Mesothelial cell of epicardium (in vitro differentiated cells): ENCODE data around the gene SIPA1L3. TPM values are rescaled to one million over a fixed set of nuclear protein-coding genes. Genes with fewer than 3 reads are reported as not detected.

Experiments
- DNase-seq, 2 experiments: peaks; one replicate each; pipeline ENCODE4 v3.0.0; 2021; ENCODE audit warnings: low spot score in 2 of 2; ENCODE audit not compliant: unreplicated experiment in 2 of 2
- H3K27ac Mint-ChIP-seq: 2 replicates; pipeline ENCODE4 v1.8.0; 2021; ENCODE audit warnings: mixed read lengths
- H3K27me3 Mint-ChIP-seq: 2 replicates; pipeline ENCODE4 v1.8.0; 2021; ENCODE audit warnings: low read depth, mixed read lengths
- H3K36me3 Mint-ChIP-seq: 2 replicates; pipeline ENCODE4 v1.8.0; 2021; ENCODE audit warnings: mixed read lengths
- H3K4me1 Mint-ChIP-seq: 2 replicates; pipeline ENCODE4 v1.8.0; 2021; ENCODE audit warnings: mixed read lengths
- H3K4me3 Mint-ChIP-seq: 2 replicates; pipeline ENCODE4 v1.8.0; 2021; ENCODE audit warnings: mild to moderate bottlenecking, moderate library complexity, mixed read lengths
- H3K9me3 Mint-ChIP-seq: 2 replicates; pipeline ENCODE4 v1.8.0; 2021; ENCODE audit warnings: mixed read lengths
- total RNA-seq: library from RNA; stranded (reverse); gene quantifications from 3 replicates; pipeline ENCODE4 v1.2.1, GENCODE V29; 2021
- TF ChIP-seq, protein P1 (sequence below): fragments of 200-600 bp; sonication (generic); IDR thresholded peaks from one replicate; pipeline ENCODE4 v1.5.0; 2021; ENCODE audit warnings: antibody characterized with exemption; ENCODE audit not compliant: unreplicated experiment

SIPA1L3 gene
- total RNA-seq, 1 donor from 2014 or later, result 58.2 TPM

DNA sequence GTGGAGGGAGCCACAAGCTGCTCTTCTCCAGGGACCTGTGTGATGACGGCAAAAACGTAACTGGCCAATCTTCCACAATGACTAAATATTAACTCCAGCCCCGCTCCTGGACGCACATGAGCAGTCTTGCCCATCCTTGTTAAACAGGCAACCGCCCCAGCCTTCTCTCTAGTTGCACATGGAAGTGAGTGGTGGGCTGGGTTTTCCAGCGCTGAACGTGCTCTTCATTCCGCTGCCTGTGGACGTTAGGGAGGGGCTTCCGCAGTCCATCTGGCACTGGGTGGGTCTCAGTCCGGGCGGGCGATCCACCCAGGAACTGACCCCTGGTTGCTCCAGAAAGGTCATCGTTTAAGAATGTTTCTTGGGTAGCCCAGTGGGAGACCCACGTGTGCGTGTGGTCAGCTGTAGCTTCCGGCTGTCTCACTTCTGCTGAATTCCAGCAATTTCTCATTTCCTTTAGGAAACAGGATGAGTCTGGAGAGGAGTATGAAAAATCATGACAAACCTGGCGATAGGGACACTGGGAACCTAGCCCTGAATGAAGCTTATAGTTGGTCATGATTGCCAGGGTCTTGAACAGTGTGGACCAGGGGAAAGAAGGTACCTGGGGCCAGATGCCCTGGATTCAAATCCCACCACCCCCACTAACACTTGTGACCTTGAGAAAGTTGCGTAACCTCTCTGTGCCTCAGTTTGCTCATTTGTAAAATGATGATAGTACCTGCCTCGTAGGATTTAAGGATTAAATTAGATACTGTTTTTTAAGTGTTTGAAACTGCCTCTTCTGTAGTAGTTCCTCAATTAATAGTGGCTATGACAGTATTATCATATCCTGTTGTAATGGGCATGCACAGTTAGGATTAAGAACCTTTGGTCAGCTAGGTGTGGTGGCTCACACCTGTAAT lies 92.6 kb downstream of the SIPA1L3 start:
- no peaks in the 10 kb centered on the region for H3K4me1 Mint-ChIP-seq
- no peak for DNase-seq
- H3K27me3 Mint-ChIP-seq, result no peaks in the 10 kb centered on the region
- no peaks in the 10 kb centered on the region for H3K9me3 Mint-ChIP-seq
- no peak overlapping the region for H3K4me3 Mint-ChIP-seq
- H3K27ac Mint-ChIP-seq, result no peak overlapping the region
- H3K36me3 Mint-ChIP-seq, result no peaks in the 10 kb centered on the region
- TF ChIP-seq, protein P1, sequence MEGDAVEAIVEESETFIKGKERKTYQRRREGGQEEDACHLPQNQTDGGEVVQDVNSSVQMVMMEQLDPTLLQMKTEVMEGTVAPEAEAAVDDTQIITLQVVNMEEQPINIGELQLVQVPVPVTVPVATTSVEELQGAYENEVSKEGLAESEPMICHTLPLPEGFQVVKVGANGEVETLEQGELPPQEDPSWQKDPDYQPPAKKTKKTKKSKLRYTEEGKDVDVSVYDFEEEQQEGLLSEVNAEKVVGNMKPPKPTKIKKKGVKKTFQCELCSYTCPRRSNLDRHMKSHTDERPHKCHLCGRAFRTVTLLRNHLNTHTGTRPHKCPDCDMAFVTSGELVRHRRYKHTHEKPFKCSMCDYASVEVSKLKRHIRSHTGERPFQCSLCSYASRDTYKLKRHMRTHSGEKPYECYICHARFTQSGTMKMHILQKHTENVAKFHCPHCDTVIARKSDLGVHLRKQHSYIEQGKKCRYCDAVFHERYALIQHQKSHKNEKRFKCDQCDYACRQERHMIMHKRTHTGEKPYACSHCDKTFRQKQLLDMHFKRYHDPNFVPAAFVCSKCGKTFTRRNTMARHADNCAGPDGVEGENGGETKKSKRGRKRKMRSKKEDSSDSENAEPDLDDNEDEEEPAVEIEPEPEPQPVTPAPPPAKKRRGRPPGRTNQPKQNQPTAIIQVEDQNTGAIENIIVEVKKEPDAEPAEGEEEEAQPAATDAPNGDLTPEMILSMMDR, result no peak

- no peak overlapping the region for H3K4me3 Mint-ChIP-seq
- H3K27me3 Mint-ChIP-seq, result no peaks in the 10 kb centered on the region
- H3K9me3 Mint-ChIP-seq, result no peaks in the 10 kb centered on the region
- no peak for DNase-seq
- H3K4me1 Mint-ChIP-seq, result no peaks in the 10 kb centered on the region
- H3K36me3 Mint-ChIP-seq, result no peaks in the 10 kb centered on the region
- TF ChIP-seq, protein P1, result no peak
- H3K27ac Mint-ChIP-seq, result no peak overlapping the region
These were observed 94.3 kb downstream of the SIPA1L3 start for GRCh38 chr19:38001158-38001781.

DNA sequence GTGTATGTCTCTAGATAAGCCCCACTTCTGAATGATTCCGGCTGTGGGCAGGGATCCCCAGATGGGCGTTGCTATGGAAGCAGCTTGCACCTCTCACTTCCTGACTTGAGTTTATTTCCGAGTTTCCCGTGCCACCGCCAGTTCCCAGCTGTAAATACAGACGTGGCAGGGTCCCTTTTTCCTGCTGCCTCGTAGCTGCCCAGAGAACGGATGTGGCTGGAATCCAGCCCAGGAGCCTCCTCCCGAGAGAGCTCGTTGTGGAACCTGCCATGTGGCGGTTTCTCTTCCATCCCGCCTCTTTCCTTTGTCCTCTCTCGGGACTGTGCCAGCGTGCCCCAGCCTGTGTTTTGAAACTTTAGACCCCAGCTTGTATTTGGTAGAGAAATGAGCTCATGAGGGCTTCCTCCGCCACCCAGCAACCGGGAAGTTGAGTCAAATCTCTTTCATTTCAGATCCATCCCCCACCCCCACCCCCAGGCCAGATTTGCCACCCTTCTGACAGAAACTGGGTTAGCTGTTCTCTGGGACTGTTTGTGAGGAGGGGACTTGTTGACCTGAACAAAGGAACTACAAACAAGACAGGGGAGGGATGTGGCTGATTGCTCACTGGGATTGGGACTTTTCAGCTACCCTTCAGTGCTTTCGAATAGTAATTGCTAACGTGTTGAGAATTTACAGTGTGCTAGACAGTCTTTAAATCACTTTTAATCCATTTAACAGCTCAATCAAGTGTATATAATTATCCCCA lies 96.6 kb downstream of the SIPA1L3 start:
- TF ChIP-seq, protein P1, result no peak
- no peaks in the 10 kb centered on the region for H3K27me3 Mint-ChIP-seq
- H3K4me3 Mint-ChIP-seq, result no peak overlapping the region
- H3K27ac Mint-ChIP-seq, result no peak overlapping the region
- H3K9me3 Mint-ChIP-seq, result no peaks in the 10 kb centered on the region
- H3K36me3 Mint-ChIP-seq, result no peaks in the 10 kb centered on the region
- DNase-seq, result peak in 1 of 2 experiments; percentile 58
- H3K4me1 Mint-ChIP-seq, result no peaks in the 10 kb centered on the region

DNA sequence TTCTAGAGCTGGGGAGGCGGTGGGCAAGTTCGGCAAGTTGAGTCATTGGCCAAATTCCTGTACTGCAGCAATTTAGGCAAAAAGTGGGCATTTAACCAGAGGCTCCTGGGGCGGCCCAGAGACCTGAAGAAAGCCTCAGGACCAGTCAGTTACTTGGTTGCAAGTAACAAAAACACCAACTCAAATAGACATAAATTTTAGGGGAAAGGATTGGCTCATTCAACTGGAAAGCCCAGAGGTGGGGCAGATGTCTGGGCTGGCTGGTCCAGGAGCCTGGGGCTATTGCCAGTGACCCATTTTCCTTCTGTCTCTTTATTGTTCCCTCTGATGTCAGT lies 97.1 kb downstream of the SIPA1L3 start:
- H3K27me3 Mint-ChIP-seq, result no peaks in the 10 kb centered on the region
- TF ChIP-seq, protein P1, result no peak
- no peak overlapping the region for H3K4me3 Mint-ChIP-seq
- no peaks in the 10 kb centered on the region for H3K36me3 Mint-ChIP-seq
- no peaks in the 10 kb centered on the region for H3K9me3 Mint-ChIP-seq
- H3K4me1 Mint-ChIP-seq, result no peaks in the 10 kb centered on the region
- no peak overlapping the region for H3K27ac Mint-ChIP-seq
- no peak for DNase-seq

DNA sequence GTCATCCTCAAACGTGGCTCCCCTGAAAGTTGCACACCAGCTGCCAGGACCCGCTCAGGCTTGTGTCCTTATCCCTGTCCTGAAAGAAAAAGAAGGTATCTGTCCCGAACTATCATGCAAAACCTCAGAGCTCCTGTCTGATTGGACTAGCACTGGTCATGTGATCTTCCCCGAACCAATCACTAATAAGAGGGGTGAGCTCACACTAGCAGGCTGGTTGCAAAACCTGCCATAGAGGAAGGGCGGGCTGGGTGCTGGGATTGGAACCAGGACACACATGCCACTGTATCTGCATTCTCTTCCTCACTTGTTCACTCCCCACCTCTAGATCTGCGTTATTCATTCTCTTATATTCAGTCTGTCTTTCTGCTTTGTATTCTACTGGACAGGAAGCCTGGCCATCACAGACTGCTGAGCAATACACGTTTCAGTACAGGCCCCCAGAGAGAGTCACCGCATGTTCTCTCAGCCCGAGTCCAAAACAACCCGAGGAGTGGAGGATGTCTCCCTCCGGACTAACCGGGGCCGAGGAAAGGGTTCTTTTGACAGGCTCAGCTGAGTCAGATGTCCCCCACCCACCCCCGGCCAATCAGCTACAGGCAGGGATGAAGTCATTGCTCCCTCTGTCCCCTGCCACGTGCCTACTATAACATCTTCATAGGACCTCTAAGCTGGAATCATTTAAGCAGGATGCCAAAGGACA lies 97.7 kb downstream of the SIPA1L3 start:
- Mint-ChIP-seq H3K9me3 (no peaks in the 10 kb centered on the region), H3K27me3 (no peaks in the 10 kb centered on the region), H3K4me3 (no peak overlapping the region), H3K4me1 (no peaks in the 10 kb centered on the region), H3K27ac (no peak overlapping the region), H3K36me3 (no peaks in the 10 kb centered on the region)
- TF ChIP-seq, protein P1, result no peak
- DNase-seq, result peak; percentile 56 to 79
